C1 segment of cervical spinal cord (tissue), 14 donors: ENCODE measurements around the gene ODF4.
"Not testable (repeated sequence)": the region's sequence is repeated elsewhere in the genome, so short reads cannot be mapped to it uniquely, and the experiment has no call there.

Experiments
- DNase-seq, 14 donors: peaks; one replicate each; lab custom pipeline; 2025; lab: John Stamatoyannopoulos, UW

ODF4 gene

DNA sequence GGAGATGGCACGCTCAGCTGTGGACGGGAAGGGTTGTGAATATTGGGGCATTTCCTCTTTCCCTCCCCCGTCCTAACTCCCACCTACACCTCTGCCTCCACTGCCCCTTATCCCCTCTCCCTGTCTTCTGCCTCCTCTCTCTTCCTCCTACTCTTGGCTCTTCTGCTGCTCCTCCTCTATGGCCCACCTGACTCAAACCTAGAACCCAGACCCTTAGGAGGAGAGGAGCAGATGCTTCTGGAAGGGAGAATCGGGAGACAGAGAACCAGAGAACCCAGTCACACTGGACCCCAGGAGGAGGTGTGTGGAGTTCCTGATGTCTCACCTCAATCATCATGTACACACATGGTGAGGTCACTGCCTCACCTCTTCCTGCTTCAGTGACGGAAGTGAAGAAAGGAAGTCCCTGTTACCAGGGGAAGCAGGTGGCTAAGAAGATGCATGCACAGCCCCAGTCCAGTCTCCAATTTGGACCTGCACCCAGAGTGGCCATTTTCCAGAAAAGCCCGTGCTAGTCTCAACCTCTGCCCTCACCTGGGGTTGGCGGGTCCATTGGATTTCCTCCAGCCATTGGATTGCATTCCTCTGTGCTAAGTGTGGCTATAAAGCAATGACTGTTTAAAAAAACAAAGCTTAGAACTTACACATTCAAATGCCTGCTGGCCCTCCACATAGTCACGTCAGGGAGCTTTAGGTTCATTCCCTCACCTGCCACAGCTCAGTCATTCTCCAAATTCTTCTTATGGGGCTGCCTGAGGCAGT lies 54.0 kb downstream of the ODF4 start:
- no peak for DNase-seq

DNA sequence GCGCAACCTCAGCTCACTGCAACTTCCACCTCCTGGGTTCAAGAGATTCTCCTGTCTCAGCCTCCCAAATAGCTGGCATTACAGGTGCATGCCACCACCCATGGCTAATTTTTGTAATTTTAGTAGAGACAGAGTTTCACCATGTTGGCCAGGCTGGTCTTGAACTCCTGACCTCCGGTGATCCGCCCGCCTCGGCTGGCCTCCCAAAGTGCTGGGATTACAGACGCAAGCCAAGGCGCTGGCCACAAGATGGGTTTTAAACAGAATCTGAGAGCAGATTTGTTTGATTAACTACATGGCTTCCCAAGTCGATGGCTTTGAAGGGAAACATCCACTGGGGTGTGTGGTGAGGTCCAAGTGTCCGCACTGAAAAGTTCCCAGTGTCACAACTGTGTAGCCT lies 54.9 kb downstream of the ODF4 start:
- not testable (repeated sequence) for DNase-seq
